Activated CD4-positive, alpha-beta memory T cell treated with anti-CD3 and anti-CD28 coated beads, Interleukin-2, amount 10 ng/mL, durations not matched to agents 7 days and 5 days (primary cell): Measurements from ENCODE around the gene LRP1B. TPM values are rescaled to one million over a fixed set of nuclear protein-coding genes. Genes with fewer than 3 reads are reported as not detected.

ENCODE experiments used
- CTCF ChIA-PET: fragments of 350-600 bp; sonication (Branson Sonifier 250); formaldehyde crosslinking; loops from one replicate; lab custom pipeline; 2021; ENCODE audit warnings: antibody characterized with exemption, inconsistent platforms; lab: Charles Lee
- POLR2A ChIA-PET: fragments of 350-600 bp; sonication (Branson Sonifier 250); formaldehyde crosslinking; loops from one replicate; lab custom pipeline; 2021; ENCODE audit warnings: antibody characterized with exemption; lab: Charles Lee
- DNase-seq: peaks from one replicate; pipeline ENCODE4 v3.0.0-alpha.2; 2020
- H3K27ac Mint-ChIP-seq: one replicate; pipeline ENCODE4 v1.8.0; 2021; ENCODE audit warnings: mild to moderate bottlenecking, mixed read lengths
- H3K27me3 Mint-ChIP-seq: one replicate; pipeline ENCODE4 v1.8.0; 2021; ENCODE audit warnings: mixed read lengths
- H3K36me3 Mint-ChIP-seq: one replicate; pipeline ENCODE4 v1.8.0; 2021; ENCODE audit warnings: low read depth, mixed read lengths
- H3K4me1 Mint-ChIP-seq: one replicate; pipeline ENCODE4 v1.8.0; 2021; ENCODE audit warnings: mixed read lengths
- H3K4me3 Mint-ChIP-seq: one replicate; pipeline ENCODE4 v1.8.0; 2021; ENCODE audit warnings: mild to moderate bottlenecking, mixed read lengths
- H3K9me3 Mint-ChIP-seq: one replicate; pipeline ENCODE4 v1.8.0; 2021; ENCODE audit warnings: mixed read lengths
- total RNA-seq, 2 experiments: library from RNA; stranded (reverse); gene quantifications; one replicate each; pipeline ENCODE4 v1.2.3, GENCODE V29; 2021

The LRP1B gene
- total RNA-seq, 2 experiments from 2014 or later: not detected

GRCh38 chr2:142045641-142046040 lies 85.2 kb downstream of the LRP1B start:
- Mint-ChIP-seq H3K36me3 (no peaks in the 10 kb centered on the region), H3K4me1 (no peaks in the 10 kb centered on the region), H3K9me3 (peaks cover 3% of the 10 kb centered on the region), H3K4me3 (no peak overlapping the region), H3K27me3 (no peaks in the 10 kb centered on the region), H3K27ac (no peak overlapping the region)
- CTCF ChIA-PET: no interaction called here
- no peak for DNase-seq
- POLR2A ChIA-PET: no interaction called here

GRCh38 chr2:142044197-142044596 lies 86.6 kb downstream of the LRP1B start:
- no peaks in the 10 kb centered on the region for H3K4me1 Mint-ChIP-seq
- POLR2A ChIA-PET: no interaction called here
- CTCF ChIA-PET: no interaction called here

GRCh38 chr2:142042536-142043199 lies 88.1 kb downstream of the LRP1B start:
- POLR2A ChIA-PET: no interaction called here
- CTCF ChIA-PET: no interaction called here
- Mint-ChIP-seq H3K27me3 (no peaks in the 10 kb centered on the region), H3K4me3 (no peak overlapping the region), H3K36me3 (no peaks in the 10 kb centered on the region), H3K9me3 (no peaks in the 10 kb centered on the region), H3K27ac (no peak overlapping the region), H3K4me1 (no peaks in the 10 kb centered on the region)
- DNase-seq: no peak

More at GRCh38 chr2:142044197-142044596, 86.6 kb downstream of the LRP1B start:
- DNase-seq: no peak
- H3K4me3 Mint-ChIP-seq: no peak overlapping the region
- no peaks in the 10 kb centered on the region for H3K27me3 Mint-ChIP-seq
- no peak overlapping the region for H3K27ac Mint-ChIP-seq
- H3K9me3 Mint-ChIP-seq: peaks cover 3% of the 10 kb centered on the region
- H3K36me3 Mint-ChIP-seq: no peaks in the 10 kb centered on the region

- Mint-ChIP-seq H3K27me3 (no peaks in the 10 kb centered on the region), H3K36me3 (no peaks in the 10 kb centered on the region), H3K27ac (no peak overlapping the region), H3K9me3 (no peaks in the 10 kb centered on the region), H3K4me1 (no peaks in the 10 kb centered on the region), H3K4me3 (no peak overlapping the region)
- ChIA-PET CTCF (no interaction called here), POLR2A (no interaction called here)
- no peak for DNase-seq
These were observed 88.8 kb downstream of the LRP1B start for GRCh38 chr2:142041996-142042395.

- no peak for DNase-seq
- CTCF ChIA-PET: interaction anchor here (0.7 kb wide), 1 partner anchor 30 kb away, joined by 3 read pairs; no protein-coding TSS in a partner anchor
- H3K4me1 Mint-ChIP-seq: no peaks in the 10 kb centered on the region
- no peak overlapping the region for H3K4me3 Mint-ChIP-seq
- no peaks in the 10 kb centered on the region for H3K36me3 Mint-ChIP-seq
- no peak overlapping the region for H3K27ac Mint-ChIP-seq
- POLR2A ChIA-PET: no interaction called here
- H3K9me3 Mint-ChIP-seq: no peaks in the 10 kb centered on the region
- no peaks in the 10 kb centered on the region for H3K27me3 Mint-ChIP-seq
These were observed 89.7 kb downstream of the LRP1B start for GRCh38 chr2:142041105-142041504.

DNA sequence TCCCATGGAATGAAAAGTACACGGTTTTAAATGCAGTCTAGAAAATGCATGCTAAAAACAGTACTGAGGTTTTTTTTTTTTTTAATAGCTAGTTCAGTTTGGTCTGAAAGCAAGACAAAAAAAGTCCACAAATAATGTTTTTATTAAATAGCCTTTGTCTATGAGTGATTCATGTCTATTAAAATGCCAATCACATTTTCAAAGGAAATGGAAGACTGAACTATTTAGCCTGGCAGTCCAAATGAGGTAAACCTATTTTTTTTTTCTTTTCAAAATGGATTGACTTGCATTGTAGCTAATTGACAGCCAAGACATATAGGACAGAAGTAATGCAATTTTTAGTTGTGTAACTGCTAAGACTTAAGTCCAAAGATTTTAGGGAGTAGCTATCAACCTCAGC lies 90.3 kb downstream of the LRP1B start:
- Mint-ChIP-seq H3K27ac (no peak overlapping the region), H3K36me3 (no peaks in the 10 kb centered on the region), H3K4me1 (no peaks in the 10 kb centered on the region), H3K27me3 (no peaks in the 10 kb centered on the region), H3K9me3 (no peaks in the 10 kb centered on the region), H3K4me3 (no peak overlapping the region)
- DNase-seq: no peak
- CTCF ChIA-PET: interaction anchor here (0.7 kb wide), 1 partner anchor 30 kb away, joined by 3 read pairs; no protein-coding TSS in a partner anchor
- POLR2A ChIA-PET: no interaction called here

GRCh38 chr2:142038826-142039225 lies 92.0 kb downstream of the LRP1B start:
- no peaks in the 10 kb centered on the region for H3K36me3 Mint-ChIP-seq
- no peak overlapping the region for H3K27ac Mint-ChIP-seq
- ChIA-PET CTCF (no interaction called here), POLR2A (no interaction called here)
- no peaks in the 10 kb centered on the region for H3K4me1 Mint-ChIP-seq
- peaks cover 2% of the 10 kb centered on the region for H3K9me3 Mint-ChIP-seq
- DNase-seq: no peak
- no peak overlapping the region for H3K4me3 Mint-ChIP-seq
- no peaks in the 10 kb centered on the region for H3K27me3 Mint-ChIP-seq

DNA sequence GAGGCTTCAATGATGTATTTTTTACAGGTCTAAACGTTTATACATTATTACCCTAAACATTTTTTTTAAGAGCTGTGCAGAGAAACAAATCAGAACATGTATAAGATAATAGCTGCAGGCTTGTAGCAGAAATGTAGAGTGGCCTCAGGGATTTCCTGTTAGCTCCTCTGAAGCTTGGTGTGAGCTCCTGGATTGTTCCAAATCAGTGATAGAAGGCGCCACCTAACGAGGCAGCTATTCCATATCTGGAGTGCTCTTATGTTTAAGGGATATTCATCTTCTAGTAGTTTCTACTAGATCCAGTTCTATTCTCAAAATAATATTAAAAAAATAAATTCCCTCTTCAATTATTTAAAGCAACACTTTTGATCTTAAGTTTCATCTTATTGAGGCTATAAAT lies 93.1 kb downstream of the LRP1B start:
- POLR2A ChIA-PET: no interaction called here
- no peaks in the 10 kb centered on the region for H3K4me1 Mint-ChIP-seq
- no peaks in the 10 kb centered on the region for H3K27me3 Mint-ChIP-seq
- H3K9me3 Mint-ChIP-seq: peaks cover 4% of the 10 kb centered on the region
- CTCF ChIA-PET: no interaction called here
- no peak overlapping the region for H3K27ac Mint-ChIP-seq
- H3K36me3 Mint-ChIP-seq: no peaks in the 10 kb centered on the region
- no peak for DNase-seq
- H3K4me3 Mint-ChIP-seq: no peak overlapping the region

DNA sequence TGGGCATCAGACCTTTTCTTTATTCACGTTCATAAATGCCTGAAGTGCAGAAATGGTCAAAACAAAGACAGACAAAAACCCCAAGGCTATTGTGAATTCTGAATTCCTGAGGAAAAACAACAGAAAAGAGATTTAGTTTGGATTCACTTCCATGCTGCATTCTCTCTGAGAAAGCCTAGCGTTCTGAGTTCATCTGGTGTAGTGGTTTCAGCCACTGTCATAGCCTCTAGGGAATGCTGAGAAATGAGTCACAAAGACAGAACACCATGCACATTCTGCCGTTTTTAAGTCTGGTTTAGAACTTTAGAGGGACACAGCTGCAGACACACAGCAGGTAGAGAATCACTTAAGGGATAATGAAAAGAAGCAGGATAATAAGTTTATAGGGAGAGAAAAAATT lies 93.8 kb downstream of the LRP1B start:
- Mint-ChIP-seq H3K27ac (no peak overlapping the region), H3K36me3 (no peaks in the 10 kb centered on the region), H3K9me3 (peaks cover 7% of the 10 kb centered on the region), H3K4me1 (no peaks in the 10 kb centered on the region), H3K27me3 (no peaks in the 10 kb centered on the region), H3K4me3 (no peak overlapping the region)
- CTCF ChIA-PET: no interaction called here
- no peak for DNase-seq
- POLR2A ChIA-PET: no interaction called here

- Mint-ChIP-seq H3K4me3 (no peak overlapping the region), H3K4me1 (no peaks in the 10 kb centered on the region), H3K9me3 (peaks cover 9% of the 10 kb centered on the region), H3K27me3 (no peaks in the 10 kb centered on the region), H3K36me3 (no peaks in the 10 kb centered on the region), H3K27ac (no peak overlapping the region)
- DNase-seq: no peak
- ChIA-PET CTCF (no interaction called here), POLR2A (no interaction called here)
These were observed 97.4 kb downstream of the LRP1B start for GRCh38 chr2:142033393-142033792.

DNA sequence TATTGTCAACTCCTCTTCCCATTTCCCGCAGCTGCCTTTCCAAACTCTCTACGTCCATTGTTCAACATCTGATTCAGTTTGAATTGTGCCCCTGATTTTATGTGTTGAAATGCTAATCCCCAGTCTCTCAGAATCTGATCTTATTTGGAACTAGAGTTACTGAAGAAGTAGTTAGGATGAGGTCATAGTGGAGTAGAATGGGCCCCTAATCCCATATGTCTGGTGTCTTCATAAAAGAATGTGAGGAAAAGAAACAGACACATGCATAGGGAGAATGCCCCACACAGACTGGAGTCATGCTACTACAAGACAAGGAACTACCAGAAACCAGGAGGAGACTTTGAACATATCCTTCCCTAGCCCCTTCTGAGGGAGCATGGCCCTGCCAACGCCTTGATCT lies 99.2 kb downstream of the LRP1B start:
- Mint-ChIP-seq H3K36me3 (no peaks in the 10 kb centered on the region), H3K27me3 (no peaks in the 10 kb centered on the region), H3K4me1 (no peaks in the 10 kb centered on the region), H3K4me3 (no peak overlapping the region), H3K9me3 (peaks cover 9% of the 10 kb centered on the region), H3K27ac (no peak overlapping the region)
- POLR2A ChIA-PET: no interaction called here
- CTCF ChIA-PET: no interaction called here
- no peak for DNase-seq

DNA sequence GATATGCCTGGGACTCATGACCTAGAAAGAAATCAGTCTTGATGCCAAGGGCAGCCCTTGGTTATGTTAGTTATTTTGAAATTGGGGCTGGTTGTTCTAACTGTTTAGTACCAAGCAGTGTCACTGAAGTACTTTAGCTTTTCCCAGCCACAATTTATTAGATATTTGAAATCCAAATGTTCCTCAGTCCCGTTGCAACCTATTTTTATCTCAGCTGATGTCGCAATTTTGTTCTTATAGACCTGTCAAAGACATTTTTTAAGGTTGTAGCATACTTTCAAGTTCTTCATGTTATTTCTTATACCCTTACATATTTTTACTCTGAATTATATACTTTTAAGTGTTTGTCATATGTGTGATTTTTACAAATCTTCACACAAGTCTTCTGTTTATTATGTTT lies 100.1 kb downstream of the LRP1B start:
- no peak for DNase-seq
- POLR2A ChIA-PET: no interaction called here
- peaks cover 9% of the 10 kb centered on the region for H3K9me3 Mint-ChIP-seq
- H3K4me3 Mint-ChIP-seq: no peak overlapping the region
- H3K36me3 Mint-ChIP-seq: no peaks in the 10 kb centered on the region
- no peaks in the 10 kb centered on the region for H3K4me1 Mint-ChIP-seq
- CTCF ChIA-PET: no interaction called here
- H3K27ac Mint-ChIP-seq: no peak overlapping the region
- H3K27me3 Mint-ChIP-seq: no peaks in the 10 kb centered on the region

DNA sequence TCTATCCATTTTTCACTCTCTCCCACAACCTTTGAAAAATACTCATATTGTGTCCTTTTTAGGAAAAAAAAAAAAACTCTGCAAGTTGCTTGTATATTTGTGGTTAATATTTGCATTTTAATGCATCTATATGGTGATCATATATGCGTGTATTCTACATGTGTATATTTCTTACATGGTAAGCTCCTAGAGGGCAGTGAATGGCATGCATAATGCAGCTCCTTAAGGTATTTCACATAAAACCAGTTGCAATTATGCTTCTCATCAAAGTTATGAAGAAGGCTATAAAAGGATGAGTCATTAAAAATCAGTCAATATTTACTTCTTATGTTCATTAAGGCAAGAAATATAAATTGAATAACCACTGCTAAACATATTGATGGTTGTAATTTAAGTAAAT lies 100.8 kb downstream of the LRP1B start:
- Mint-ChIP-seq H3K4me3 (no peak overlapping the region), H3K9me3 (peaks cover 7% of the 10 kb centered on the region), H3K27ac (no peak overlapping the region), H3K36me3 (no peaks in the 10 kb centered on the region), H3K4me1 (no peaks in the 10 kb centered on the region), H3K27me3 (no peaks in the 10 kb centered on the region)
- no peak for DNase-seq
- ChIA-PET POLR2A (no interaction called here), CTCF (no interaction called here)

GRCh38 chr2:142025394-142025793 lies 105.4 kb downstream of the LRP1B start:
- Mint-ChIP-seq H3K27ac (no peak overlapping the region), H3K9me3 (peaks cover 2% of the 10 kb centered on the region), H3K4me3 (no peak overlapping the region), H3K27me3 (no peaks in the 10 kb centered on the region), H3K36me3 (no peaks in the 10 kb centered on the region), H3K4me1 (no peaks in the 10 kb centered on the region)
- ChIA-PET CTCF (no interaction called here), POLR2A (no interaction called here)
- no peak for DNase-seq
